ENCODE measurements around the gene CHST12.

Gene CHST12

DNA sequence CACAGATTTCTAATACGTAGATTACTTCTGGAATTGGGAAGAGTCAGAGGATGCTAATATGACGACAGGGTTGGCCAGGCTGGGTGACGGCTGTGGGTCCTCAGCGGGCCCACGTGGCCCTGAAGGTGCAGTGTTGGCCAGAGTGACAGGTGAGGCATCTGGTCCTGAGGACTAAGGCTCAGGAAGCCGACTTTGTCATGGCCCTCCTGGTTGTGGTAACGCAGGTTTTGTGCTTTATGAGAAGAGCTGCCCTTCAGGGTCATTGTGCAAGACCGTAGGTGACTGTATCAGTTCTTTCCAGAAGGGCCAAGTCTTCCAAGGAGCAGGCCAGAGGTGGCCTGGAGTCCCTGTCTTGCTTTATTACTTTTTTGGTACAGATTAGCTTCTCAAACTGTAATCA lies 46.2 kb upstream of the CHST12 start:
- no peak for DNase-seq (ENCODE audit: low read depth)
- peak overlapping the region; percentile 97 for H3K4me3 ChIP-seq (ENCODE audit: low read depth, low read length)
- TF ChIP-seq POLR2A (IDR thresholded peaks at IDR 0.05; ENCODE audit: extremely low read depth, insufficient read length) (no peak), MYC (IDR thresholded peaks at IDR 0.05; ENCODE audit: low read depth, low read length) (no peak)
- TF ChIP-seq, protein P1, sequence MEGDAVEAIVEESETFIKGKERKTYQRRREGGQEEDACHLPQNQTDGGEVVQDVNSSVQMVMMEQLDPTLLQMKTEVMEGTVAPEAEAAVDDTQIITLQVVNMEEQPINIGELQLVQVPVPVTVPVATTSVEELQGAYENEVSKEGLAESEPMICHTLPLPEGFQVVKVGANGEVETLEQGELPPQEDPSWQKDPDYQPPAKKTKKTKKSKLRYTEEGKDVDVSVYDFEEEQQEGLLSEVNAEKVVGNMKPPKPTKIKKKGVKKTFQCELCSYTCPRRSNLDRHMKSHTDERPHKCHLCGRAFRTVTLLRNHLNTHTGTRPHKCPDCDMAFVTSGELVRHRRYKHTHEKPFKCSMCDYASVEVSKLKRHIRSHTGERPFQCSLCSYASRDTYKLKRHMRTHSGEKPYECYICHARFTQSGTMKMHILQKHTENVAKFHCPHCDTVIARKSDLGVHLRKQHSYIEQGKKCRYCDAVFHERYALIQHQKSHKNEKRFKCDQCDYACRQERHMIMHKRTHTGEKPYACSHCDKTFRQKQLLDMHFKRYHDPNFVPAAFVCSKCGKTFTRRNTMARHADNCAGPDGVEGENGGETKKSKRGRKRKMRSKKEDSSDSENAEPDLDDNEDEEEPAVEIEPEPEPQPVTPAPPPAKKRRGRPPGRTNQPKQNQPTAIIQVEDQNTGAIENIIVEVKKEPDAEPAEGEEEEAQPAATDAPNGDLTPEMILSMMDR (IDR thresholded peaks at IDR 0.05; ENCODE audit: low read depth, low read length) = no peak
- TF ChIP-seq, protein P2, sequence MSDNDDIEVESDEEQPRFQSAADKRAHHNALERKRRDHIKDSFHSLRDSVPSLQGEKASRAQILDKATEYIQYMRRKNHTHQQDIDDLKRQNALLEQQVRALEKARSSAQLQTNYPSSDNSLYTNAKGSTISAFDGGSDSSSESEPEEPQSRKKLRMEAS (IDR thresholded peaks at IDR 0.05; ENCODE audit: low read depth, low read length) = no peak

DNA sequence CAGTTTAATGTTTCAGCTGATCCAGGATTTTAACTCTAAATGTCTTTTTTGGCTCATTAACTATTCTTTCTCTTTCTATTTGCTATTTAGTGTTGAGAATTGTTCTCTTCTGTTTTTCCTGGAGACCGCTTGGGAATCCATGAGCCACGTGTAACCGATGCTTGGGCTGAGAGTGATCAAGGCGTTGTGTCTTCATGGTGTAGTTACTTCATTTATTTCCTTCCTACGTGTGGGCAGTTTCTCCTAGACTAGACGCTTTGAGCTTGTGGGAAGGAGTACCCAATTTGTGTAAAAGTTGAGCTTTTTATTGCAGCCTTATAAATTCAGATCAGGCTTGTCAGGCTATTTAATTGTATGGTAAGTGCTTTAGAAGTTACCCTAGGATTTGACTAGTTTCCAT lies 45.8 kb upstream of the CHST12 start:
- peak overlapping the region; percentile 97 for H3K4me3 ChIP-seq (ENCODE audit: low read depth, low read length)
- no peak for DNase-seq (ENCODE audit: low read depth)
- TF ChIP-seq MYC (IDR thresholded peaks at IDR 0.05; ENCODE audit: low read depth, low read length) (no peak), POLR2A (IDR thresholded peaks at IDR 0.05; ENCODE audit: extremely low read depth, insufficient read length) (no peak)
- TF ChIP-seq, protein P2 (IDR thresholded peaks at IDR 0.05; ENCODE audit: low read depth, low read length) = no peak
- TF ChIP-seq, protein P1 (IDR thresholded peaks at IDR 0.05; ENCODE audit: low read depth, low read length) = no peak

- DNase-seq (ENCODE audit: low read depth) = peak; percentile 12
- no peak overlapping the region for H3K4me3 ChIP-seq (ENCODE audit: low read depth, low read length)
- TF ChIP-seq MYC (IDR thresholded peaks at IDR 0.05; ENCODE audit: low read depth, low read length) = no peak
- TF ChIP-seq, protein P2 (IDR thresholded peaks at IDR 0.05; ENCODE audit: low read depth, low read length) = no peak
- TF ChIP-seq, protein P1 (IDR thresholded peaks at IDR 0.05; ENCODE audit: low read depth, low read length) = no peak
- no peak for TF ChIP-seq POLR2A (IDR thresholded peaks at IDR 0.05; ENCODE audit: extremely low read depth, insufficient read length)
Measured at GRCh38 chr7:2358968-2359527, 44.4 kb upstream of the CHST12 start.

GRCh38 chr7:2359610-2360009 lies 43.8 kb upstream of the CHST12 start:
- TF ChIP-seq, protein P2 (IDR thresholded peaks at IDR 0.05; ENCODE audit: low read depth, low read length) = no peak
- TF ChIP-seq POLR2A (IDR thresholded peaks at IDR 0.05; ENCODE audit: extremely low read depth, insufficient read length) (no peak), MYC (IDR thresholded peaks at IDR 0.05; ENCODE audit: low read depth, low read length) (no peak)
- TF ChIP-seq, protein P1 (IDR thresholded peaks at IDR 0.05; ENCODE audit: low read depth, low read length) = no peak
- peak overlapping the region; percentile 12 for H3K4me3 ChIP-seq (ENCODE audit: low read depth, low read length)
- peak; percentile 9 for DNase-seq (ENCODE audit: low read depth)

- no peak for DNase-seq (ENCODE audit: low read depth)
- TF ChIP-seq POLR2A (IDR thresholded peaks at IDR 0.05; ENCODE audit: extremely low read depth, insufficient read length) (no peak), MYC (IDR thresholded peaks at IDR 0.05; ENCODE audit: low read depth, low read length) (no peak)
- TF ChIP-seq, protein P1 (IDR thresholded peaks at IDR 0.05; ENCODE audit: low read depth, low read length) = no peak
- TF ChIP-seq, protein P2 (IDR thresholded peaks at IDR 0.05; ENCODE audit: low read depth, low read length) = no peak
Measured at GRCh38 chr7:2360796-2361195, 42.6 kb upstream of the CHST12 start.

More at GRCh38 chr7:2360796-2361195, 42.6 kb upstream of the CHST12 start:
- no peak overlapping the region for H3K4me3 ChIP-seq (ENCODE audit: low read depth, low read length)
